H1 (cell line): ENCODE data around the gene ALDH1A2. TPM values are rescaled to one million over a fixed set of nuclear protein-coding genes. Genes with fewer than 3 reads are reported as not detected.

ENCODE experiments used
- CTCF ChIA-PET: fragments of 300-600 bp; sonication (Branson Sonifier 250); formaldehyde crosslinking; loops from one replicate; lab custom pipeline; 2021; ENCODE audit not compliant: partially characterized antibody; lab: Charles Lee
- POLR2A ChIA-PET: fragments of 300-600 bp; sonication (Branson Sonifier 250); formaldehyde crosslinking; loops from one replicate; lab custom pipeline; 2021; ENCODE audit warnings: inconsistent platforms; ENCODE audit not compliant: partially characterized antibody; lab: Charles Lee
- DNase-seq, 2 experiments: peaks; one replicate each; pipeline versions ENCODE4 v3.0.0 to v3.0.0-alpha.2; 2010 to 2022; ENCODE audit warnings: low spot score in 2 of 2, low read depth in 1 of 2, mixed read lengths in 1 of 2
- FAIRE-seq: peaks from 2 replicates; lab custom pipeline; 2011; peaks lifted over from hg19 to GRCh38; lab: Jason Lieb, UNC
- H2AFZ ChIP-seq: 2 replicates; pipeline ENCODE4 v1.8.1; 2012; ENCODE audit warnings: low read length, inconsistent platforms
- H2AK5ac ChIP-seq: 2 replicates; pipeline ENCODE4 v1.6.1; 2013; ENCODE audit warnings: low read depth, low read length
- H2BK120ac ChIP-seq: replicated peaks from 2 replicates; pipeline ENCODE3; 2013; ENCODE audit warnings: low read depth, low read length, inconsistent platforms
- H2BK12ac ChIP-seq: 2 replicates; pipeline ENCODE4 v1.6.1; 2013; ENCODE audit warnings: low read depth, low read length
- H2BK15ac ChIP-seq: 2 replicates; pipeline ENCODE4 v1.6.1; 2013; ENCODE audit warnings: low read length
- H2BK20ac ChIP-seq: 2 replicates; pipeline ENCODE4 v1.6.1; 2013; ENCODE audit warnings: low read length
- H2BK5ac ChIP-seq: 2 replicates; pipeline ENCODE4 v1.6.1; 2013; ENCODE audit warnings: low read depth, low read length
- H3K14ac ChIP-seq: 2 replicates; pipeline ENCODE4 v1.6.1; 2013; ENCODE audit warnings: inconsistent platforms; ENCODE audit not compliant: insufficient read length
- H3K18ac ChIP-seq: 2 replicates; pipeline ENCODE4 v1.6.1; 2013; ENCODE audit warnings: low read length; ENCODE audit errors: extremely low read depth
- H3K23ac ChIP-seq: 2 replicates; pipeline ENCODE4 v1.6.1; 2013; ENCODE audit warnings: inconsistent platforms; ENCODE audit not compliant: insufficient read length
- H3K23me2 ChIP-seq: 2 replicates; pipeline ENCODE4 v1.6.1; 2013; ENCODE audit warnings: low read depth, low read length
- H3K27ac ChIP-seq: 2 replicates; pipeline ENCODE4 v1.6.1; 2011; ENCODE audit warnings: low read depth, low read length, inconsistent platforms
- H3K27me3 ChIP-seq, 4 experiments: replicated peaks in 1 of 4; 1 replicate in 1 of 4; 2 replicates in 3 of 4; pipeline versions ENCODE4 v1.6.1 to v1.8.1; 2011 to 2013; ENCODE audit warnings: low read length in 3 of 4, mild to moderate bottlenecking in 3 of 4, inconsistent platforms in 2 of 4, mixed read lengths in 2 of 4, moderate library complexity in 1 of 4; ENCODE audit not compliant: control insufficient read depth in 3 of 4, insufficient read depth in 3 of 4; ENCODE audit errors: extremely low read depth in 1 of 4
- H3K36me3 ChIP-seq, 4 experiments: 2 replicates each; pipeline versions ENCODE4 v1.6.1 to v1.8.1; 2011 to 2013; ENCODE audit warnings: mild to moderate bottlenecking in 4 of 4, low read length in 3 of 4, moderate library complexity in 2 of 4, control low read depth in 1 of 4, inconsistent platforms in 1 of 4; ENCODE audit not compliant: insufficient read depth in 4 of 4, control insufficient read depth in 2 of 4
- H3K4ac ChIP-seq: replicated peaks from 2 replicates; pipeline ENCODE3; 2013; ENCODE audit warnings: low read length, low read depth, mixed read lengths, inconsistent platforms; ENCODE audit not compliant: insufficient read length
- H3K4me1 ChIP-seq, 4 experiments: replicated peaks in 1 of 4; 1 replicate in 1 of 4; 2 replicates in 3 of 4; pipeline versions ENCODE4 v1.6.1 to v1.8.1; 2011 to 2013; ENCODE audit warnings: low read length in 3 of 4, inconsistent platforms in 2 of 4, mixed read lengths in 1 of 4; ENCODE audit not compliant: insufficient read depth in 4 of 4, control insufficient read depth in 3 of 4
- H3K4me2 ChIP-seq, 2 experiments: 2 replicates each; pipeline versions ENCODE4 v1.6.1 to v1.8.1; 2011 to 2013; ENCODE audit warnings: low read depth in 2 of 2, low read length in 2 of 2, control low read depth in 1 of 2, inconsistent platforms in 1 of 2, mild to moderate bottlenecking in 1 of 2; ENCODE audit not compliant: insufficient read depth in 1 of 2
- H3K4me3 ChIP-seq, 4 experiments: fragments of 200-600, 300-600 bp in 1 of 4; sonication (generic), shearing (Covaris generic), sonication (Bioruptor Twin) in 1 of 4; 2 replicates each; pipeline versions ENCODE4 v1.5.1 to v1.8.1; 2011 to 2016; ENCODE audit warnings: low read length in 4 of 4, low read depth in 3 of 4, control low read depth in 2 of 4, inconsistent platforms in 2 of 4, mild to moderate bottlenecking in 2 of 4, mixed read lengths in 1 of 4, moderate library complexity in 1 of 4; ENCODE audit not compliant: insufficient read depth in 2 of 4; ENCODE audit errors: extremely low read depth in 1 of 4
- H3K56ac ChIP-seq: replicated peaks from 2 replicates; pipeline ENCODE3; 2013; ENCODE audit warnings: low read depth, mild to moderate bottlenecking, mixed read lengths, low read length, inconsistent platforms; ENCODE audit not compliant: insufficient read length
- H3K79me1 ChIP-seq: 2 replicates; pipeline ENCODE4 v1.6.1; 2013; ENCODE audit warnings: low read depth, low read length, control low read depth
- H3K79me2 ChIP-seq, 2 experiments: 2 replicates each; pipeline versions ENCODE4 v1.6.1 to v1.8.1; 2012 to 2013; ENCODE audit warnings: low read length in 2 of 2, mild to moderate bottlenecking in 2 of 2, inconsistent platforms in 1 of 2; ENCODE audit not compliant: insufficient read depth in 2 of 2, control insufficient read depth in 1 of 2
- H3K9ac ChIP-seq, 4 experiments: replicated peaks in 1 of 4; 1 replicate in 1 of 4; 2 replicates in 3 of 4; pipeline versions ENCODE4 v1.6.1 to v1.8.1; 2011 to 2013; ENCODE audit warnings: low read depth in 3 of 4, low read length in 3 of 4, control low read depth in 2 of 4, mild to moderate bottlenecking in 2 of 4, moderate library complexity in 2 of 4, inconsistent platforms in 1 of 4; ENCODE audit errors: extremely low read depth in 1 of 4
- H3K9me3 ChIP-seq, 2 experiments: 2 replicates each; pipeline versions ENCODE4 v1.6.1 to v1.8.1; 2012 to 2013; ENCODE audit warnings: mild to moderate bottlenecking in 2 of 2, moderate library complexity in 2 of 2, control low read depth in 1 of 2, inconsistent platforms in 1 of 2, low read depth in 1 of 2, low read length in 1 of 2, mixed read lengths in 1 of 2; ENCODE audit not compliant: insufficient read depth in 2 of 2
- H4K20me1 ChIP-seq, 2 experiments: replicated peaks in 1 of 2; 2 replicates each; pipeline versions ENCODE3 to v1.8.1; 2011 to 2013; ENCODE audit warnings: inconsistent platforms in 2 of 2, low read length in 2 of 2, mild to moderate bottlenecking in 1 of 2; ENCODE audit not compliant: insufficient read depth in 2 of 2, control insufficient read depth in 1 of 2
- H4K5ac ChIP-seq: 2 replicates; pipeline ENCODE4 v1.6.1; 2013; ENCODE audit warnings: low read length, low read depth, mixed read lengths, inconsistent platforms; ENCODE audit not compliant: insufficient read length
- H4K8ac ChIP-seq: 2 replicates; pipeline ENCODE4 v1.8.0; 2013; ENCODE audit warnings: mild to moderate bottlenecking, moderate library complexity, low read length, inconsistent platforms; ENCODE audit not compliant: insufficient read depth; ENCODE audit errors: extremely low read depth
- H4K91ac ChIP-seq: replicated peaks from 2 replicates; pipeline ENCODE3; 2013; ENCODE audit warnings: low read length, mixed read lengths, inconsistent platforms; ENCODE audit not compliant: insufficient read length
- BRCA1 ChIP-seq: IDR thresholded peaks from 2 replicates; pipeline ENCODE4 v1.6.1; 2012; ENCODE audit warnings: low read depth, low read length, improper control_type of control experiment
- CBX5 ChIP-seq: fragments of 300-800, 300-1000 bp; sonication (generic); IDR thresholded peaks from 2 replicates; pipeline ENCODE4 v1.7.1; 2016; ENCODE audit warnings: antibody characterized with exemption, low read length, low read depth
- CBX8 ChIP-seq: fragments of 300-800, 300-1000 bp; sonication (generic); IDR thresholded peaks from 2 replicates; pipeline ENCODE4 v1.7.1; 2016; ENCODE audit warnings: low read depth, low read length, borderline replicate concordance
- CEBPB ChIP-seq: IDR thresholded peaks from 2 replicates; pipeline ENCODE4 v1.6.1; 2012; ENCODE audit warnings: low read depth, low read length
- HDAC6 ChIP-seq: IDR thresholded peaks from one replicate; pipeline ENCODE4 v1.7.1; 2012; ENCODE audit warnings: low read depth, mild to moderate bottlenecking, inconsistent platforms, low read length, moderate library complexity
- MAFK ChIP-seq: IDR thresholded peaks from 2 replicates; pipeline ENCODE4 v1.6.1; 2012; ENCODE audit warnings: low read depth, mild to moderate bottlenecking, improper control_type of control experiment, low read length
- RFX5 ChIP-seq: IDR thresholded peaks from 2 replicates; pipeline ENCODE4 v1.6.1; 2011; ENCODE audit warnings: low read depth, low read length, improper control_type of control experiment, borderline replicate concordance
- SIX5 ChIP-seq: IDR thresholded peaks from 2 replicates; pipeline ENCODE4 v1.6.1; 2011; ENCODE audit warnings: mild to moderate bottlenecking, low read depth, low read length
- SP2 ChIP-seq: IDR thresholded peaks from 2 replicates; pipeline ENCODE4 v1.6.1; 2012; ENCODE audit warnings: mild to moderate bottlenecking, low read length, inconsistent platforms
- SP4 ChIP-seq: IDR thresholded peaks from 2 replicates; pipeline ENCODE4 v1.6.1; 2012; ENCODE audit warnings: low read length, inconsistent platforms
- TAF1 ChIP-seq: IDR thresholded peaks from 2 replicates; pipeline ENCODE4 v1.6.1; 2011; ENCODE audit warnings: mild to moderate bottlenecking, low read depth, low read length
- TBP ChIP-seq: IDR thresholded peaks from 2 replicates; pipeline ENCODE4 v1.6.1; 2011; ENCODE audit warnings: low read depth, low read length, improper control_type of control experiment
- YY1 ChIP-seq: IDR thresholded peaks from 2 replicates; pipeline ENCODE4 v1.6.1; 2011; ENCODE audit warnings: low read depth, mild to moderate bottlenecking, low read length
- WGBS, 2 experiments: shearing (Covaris generic) in 1 of 2; methylation state at CpG; one replicate each; pipeline versions ENCODE4 v1.1.6 to v1.1.7; 2013 to 2015; ENCODE audit warnings: low lambda C conversion rate in 2 of 2, mixed read lengths in 2 of 2, inconsistent platforms in 1 of 2, low coverage in 1 of 2, missing lambda C conversion rate in 1 of 2; ENCODE audit not compliant: insufficient replicate concordance in 2 of 2, insufficient coverage in 1 of 2, insufficient read length in 1 of 2; ENCODE audit errors: extremely low coverage in 1 of 2, missing lambda C conversion rate in 1 of 2; 5-methylcytosine and 5-hydroxymethylcytosine counted together
- polyA plus RNA-seq, 7 experiments: library from polyadenylated mRNA; depleted of rRNA in 3 of 7; stranded (reverse) in 5 of 7; unstranded in 2 of 7; fragments of >200 nt in 5 of 7; fragments of 200-250 nt in 2 of 7; gene quantifications; 1 replicate in 5 of 7; 2 replicates in 1 of 7; 4 replicates in 1 of 7; pipeline versions ENCODE4 v1.2.1 to v1.2.3, GENCODE V29; 2011 to 2013; ENCODE audit warnings: missing spikeins in 2 of 7, mixed read lengths in 2 of 7
- total RNA-seq: library from RNA; stranded (reverse); fragmentation: NEBNext Ultra II Directional; extraction: Animal tissue kit (Norgen Biotek cat#: 25700); gene quantifications from 2 replicates; pipeline ENCODE4 v1.2.1, GENCODE V29; 2021
- TF ChIP-seq, protein P1 (sequence below): IDR thresholded peaks from 2 replicates; pipeline ENCODE4 v1.6.1; 2011; ENCODE audit warnings: low read length, improper control_type of control experiment

Gene ALDH1A2
- total and polyA plus RNA-seq, 2 of the 8 experiments (the other 6 are each of a cell fraction or from before 2014, with no cell fraction given) = 0.06 to 0.24 TPM

DNA sequence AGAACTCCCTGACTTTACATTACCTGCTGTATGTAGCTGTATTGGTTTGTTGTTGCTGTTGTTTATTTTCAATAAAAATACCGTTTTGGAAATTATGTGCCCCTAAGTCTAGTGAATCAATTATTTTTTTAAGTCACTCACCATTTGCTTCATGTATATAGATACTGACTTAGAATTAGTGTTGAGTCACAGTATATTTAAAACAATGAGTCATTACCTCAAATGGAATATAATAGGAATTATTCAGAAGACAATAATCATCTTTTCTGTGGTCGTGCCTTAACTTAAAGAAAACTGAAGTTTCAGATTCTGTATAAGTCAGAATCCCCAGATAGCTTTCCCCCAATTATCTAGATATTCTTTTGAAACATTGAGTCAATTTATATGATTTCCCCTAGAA is 21.0 kb upstream of the ALDH1A2 start:
- no peak overlapping the region for H2AK5ac ChIP-seq
- no peaks in the 10 kb centered on the region for H3K9me3 ChIP-seq
- H4K20me1 ChIP-seq = no peaks in the 10 kb centered on the region
- ChIA-PET POLR2A (no interaction called here), CTCF (interaction anchor here (1.1 to 2.7 kb wide), 2 partner anchors 9 to 16 kb away, joined by 3 to 10 read pairs; no protein-coding TSS in a partner anchor)
- no peak overlapping the region for H3K56ac ChIP-seq
- H3K79me1 ChIP-seq = no peaks in the 10 kb centered on the region
- no peak overlapping the region for H3K14ac ChIP-seq
- H3K18ac ChIP-seq = no peak overlapping the region
- H2BK120ac ChIP-seq = no peak overlapping the region
- H3K27me3 ChIP-seq = no peaks in the 10 kb centered on the region
- no peaks in the 10 kb centered on the region for H3K79me2 ChIP-seq
- H3K9ac ChIP-seq = no peak overlapping the region
- no peak overlapping the region for H2AFZ ChIP-seq
- DNase-seq = no peak
- no peak overlapping the region for H3K27ac ChIP-seq
- H3K36me3 ChIP-seq = no peaks in the 10 kb centered on the region
- H4K5ac ChIP-seq = no peak overlapping the region
- WGBS, 2 experiments = 90% methylated on average over 2 of the region's 2 CpGs; no CpG with 5 or more reads in 1 of the 2 experiments
- H2BK20ac ChIP-seq = no peak overlapping the region
- no peaks in the 10 kb centered on the region for H3K4me1 ChIP-seq
- H3K4me3 ChIP-seq = no peak overlapping the region
- TF ChIP-seq BRCA1 = no peak
- no peak for TF ChIP-seq HDAC6
- TF ChIP-seq SIX5 = no peak
- no peak for TF ChIP-seq RFX5
- no peak for TF ChIP-seq CBX5
- TF ChIP-seq, protein P1, sequence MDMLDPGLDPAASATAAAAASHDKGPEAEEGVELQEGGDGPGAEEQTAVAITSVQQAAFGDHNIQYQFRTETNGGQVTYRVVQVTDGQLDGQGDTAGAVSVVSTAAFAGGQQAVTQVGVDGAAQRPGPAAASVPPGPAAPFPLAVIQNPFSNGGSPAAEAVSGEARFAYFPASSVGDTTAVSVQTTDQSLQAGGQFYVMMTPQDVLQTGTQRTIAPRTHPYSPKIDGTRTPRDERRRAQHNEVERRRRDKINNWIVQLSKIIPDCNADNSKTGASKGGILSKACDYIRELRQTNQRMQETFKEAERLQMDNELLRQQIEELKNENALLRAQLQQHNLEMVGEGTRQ = no peak
- no peak for TF ChIP-seq SP4
- TF ChIP-seq TBP = no peak
- TF ChIP-seq CBX8 = no peak
- no peak for TF ChIP-seq YY1
- no peak for TF ChIP-seq SP2
- no peak for TF ChIP-seq MAFK
- no peak for TF ChIP-seq CEBPB
- TF ChIP-seq TAF1 = no peak
- TF ChIP-seq, all 59 proteins: peak for 0
- Histone ChIP-seq H2BK5ac (no peak overlapping the region), H2BK12ac (no peak overlapping the region), H4K8ac (no peak overlapping the region), H3K23ac (no peak overlapping the region), H3K4ac (no peak overlapping the region), H3K23me2 (no peaks in the 10 kb centered on the region), H3K4me2 (no peak overlapping the region), H4K91ac (no peak overlapping the region), H2BK15ac (no peak overlapping the region)
- no peak for FAIRE-seq
